Hepatocyte (in vitro differentiated cells): ENCODE results near the gene PLSCR2. TPM values are rescaled to one million over a fixed set of nuclear protein-coding genes. Genes with fewer than 3 reads are reported as not detected.

Source experiments
- DNase-seq: peaks from one replicate; pipeline ENCODE4 v3.0.0-alpha.2; 2016; ENCODE audit warnings: low spot score
- H2AFZ ChIP-seq: fragments of 200-600 bp; sonication (generic); 2 replicates; pipeline ENCODE4 v1.6.0; 2016; ENCODE audit warnings: antibody characterized with exemption, mild to moderate bottlenecking
- H3K27ac ChIP-seq: fragments of 200-600 bp; sonication (generic); 2 replicates; pipeline ENCODE4 v1.5.1; 2016; ENCODE audit warnings: mild to moderate bottlenecking
- H3K27me3 ChIP-seq: fragments of 200-600 bp; sonication (generic); 2 replicates; pipeline ENCODE4 v1.6.1; 2016
- H3K36me3 ChIP-seq: fragments of 200-600 bp; sonication (generic); replicated peaks from 2 replicates; pipeline ENCODE4 v1.5.1; 2016; ENCODE audit warnings: low read depth; ENCODE audit not compliant: insufficient read depth
- H3K4me1 ChIP-seq: fragments of 200-600 bp; sonication (generic); 2 replicates; pipeline ENCODE4 v1.5.1; 2016; ENCODE audit warnings: mild to moderate bottlenecking, moderate library complexity; ENCODE audit not compliant: insufficient read depth
- H3K4me2 ChIP-seq: fragments of 200-600 bp; sonication (generic); 2 replicates; pipeline ENCODE4 v1.6.0; 2016
- H3K4me3 ChIP-seq: fragments of 200-600 bp; sonication (generic); 2 replicates; pipeline ENCODE4 v1.5.1; 2016; ENCODE audit warnings: mild to moderate bottlenecking
- H3K79me2 ChIP-seq: fragments of 200-600 bp; sonication (generic); 2 replicates; pipeline ENCODE4 v1.6.0; 2017; ENCODE audit warnings: mild to moderate bottlenecking
- H3K9me2 ChIP-seq: fragments of 200-600 bp; sonication (generic); replicated peaks from 2 replicates; pipeline ENCODE4 v1.6.0; 2017; ENCODE audit warnings: mild to moderate bottlenecking; ENCODE audit not compliant: insufficient read depth
- H3K9me3 ChIP-seq: fragments of 200-600 bp; sonication (generic); 2 replicates; pipeline ENCODE4 v1.5.1; 2016; ENCODE audit warnings: low read depth, mild to moderate bottlenecking
- H4K20me1 ChIP-seq: fragments of 200-600 bp; sonication (generic); 2 replicates; pipeline ENCODE4 v1.6.0; 2016; ENCODE audit warnings: mild to moderate bottlenecking; ENCODE audit not compliant: insufficient read depth, poor library complexity, severe bottlenecking
- EZH2 ChIP-seq: fragments of 200-600 bp; sonication (generic); IDR thresholded peaks from 2 replicates; pipeline ENCODE4 v1.6.1; 2016; ENCODE audit warnings: antibody characterized with exemption, mild to moderate bottlenecking, borderline replicate concordance
- EZH2phosphoT487 ChIP-seq: fragments of 200-600 bp; sonication (generic); IDR thresholded peaks from one replicate; pipeline ENCODE4 v1.6.1; 2018; ENCODE audit warnings: antibody characterized with exemption, mild to moderate bottlenecking, low read depth, moderate library complexity; ENCODE audit not compliant: unreplicated experiment, severe bottlenecking
- WGBS: methylation state at CpG from one replicate; pipeline ENCODE4 v1.1.6; 2016; ENCODE audit warnings: low lambda C conversion rate; ENCODE audit errors: missing lambda C conversion rate; 5-methylcytosine and 5-hydroxymethylcytosine counted together
- polyA plus RNA-seq: library from polyadenylated mRNA; unstranded; fragments of >200 nt; fragmentation: Nextera tagmentation; extraction: Ambion mirVana; gene quantifications from 2 replicates; pipeline ENCODE4 v1.2.1, GENCODE V29; 2016
- total RNA-seq: library from RNA; depleted of rRNA; stranded (reverse); fragments of >200 nt; gene quantifications from 2 replicates; pipeline ENCODE4 v1.2.3, GENCODE V29; 2014
- TF ChIP-seq, protein P1 (sequence below): fragments of 200-600 bp; sonication (generic); IDR thresholded peaks from 2 replicates; pipeline ENCODE4 v1.5.1; 2016; ENCODE audit warnings: antibody characterized with exemption, mild to moderate bottlenecking; ENCODE audit not compliant: poor library complexity

The PLSCR2 gene, protein sequence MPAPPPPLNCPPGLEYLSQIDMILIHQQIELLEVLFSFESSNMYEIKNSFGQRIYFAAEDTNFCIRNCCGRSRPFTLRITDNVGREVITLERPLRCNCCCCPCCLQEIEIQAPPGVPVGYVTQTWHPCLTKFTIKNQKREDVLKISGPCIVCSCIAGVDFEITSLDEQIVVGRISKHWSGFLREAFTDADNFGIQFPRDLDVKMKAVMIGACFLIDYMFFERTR
- total RNA-seq, result not detected in 2 replicates
- 0.18 TPM in 1 of 2 replicates, not detected in the other for polyA plus RNA-seq

DNA sequence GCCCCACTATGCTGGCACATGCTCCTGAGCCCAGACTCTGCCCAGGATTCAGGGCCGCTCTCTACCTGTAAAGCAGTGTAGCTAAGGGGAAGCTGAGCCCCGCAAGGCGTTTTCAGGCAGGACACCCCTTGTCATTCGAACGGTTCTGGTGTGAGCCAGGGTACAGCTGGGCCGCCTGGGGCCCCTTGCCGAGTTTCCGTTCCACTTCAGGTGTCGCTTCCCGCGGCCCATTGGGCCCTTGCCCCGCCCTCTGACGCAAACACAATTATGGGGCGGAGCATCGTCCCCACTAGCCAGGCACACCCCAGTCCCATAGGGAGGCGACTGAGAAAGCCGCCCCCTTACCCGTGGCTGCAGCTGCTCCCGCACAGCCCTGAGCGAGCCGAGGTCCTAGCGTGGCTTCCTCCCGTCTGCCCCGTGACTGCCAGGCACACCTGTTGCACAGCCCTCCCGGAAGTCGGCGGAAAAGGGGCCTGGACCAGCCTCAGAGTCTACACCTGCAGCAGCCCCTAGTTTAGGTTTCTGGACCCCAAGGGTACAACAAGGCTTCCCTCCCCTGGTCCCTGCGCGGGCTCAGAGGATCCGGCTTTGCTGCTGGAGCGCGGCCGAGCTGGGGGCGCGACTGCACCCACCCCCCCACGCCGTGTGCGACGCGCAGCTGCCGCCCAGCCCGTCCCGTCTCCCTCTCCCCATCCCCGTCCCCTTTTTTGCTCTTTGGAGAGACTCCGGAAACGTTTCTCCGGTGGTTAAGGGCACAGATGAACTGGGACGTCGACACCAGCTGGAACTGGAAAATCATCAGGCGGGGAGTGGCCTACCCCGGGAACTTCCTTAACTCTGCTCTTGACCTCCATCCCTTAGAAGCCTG is at the start of gene PLSCR2:
Gene PLSCR2 (minus strand): TSS at position 412 of the 868 bp plus-strand sequence. CDS start 9,657 bp downstream, outside the sequence.
- no peaks in the 10 kb centered on the region for H4K20me1 ChIP-seq
- H3K9me2 ChIP-seq, result no peaks in the 10 kb centered on the region
- DNase-seq, result peak; percentile 74
- no peaks in the 10 kb centered on the region for H3K36me3 ChIP-seq
- peak within 1 kb of the TSS; percentile 41 for H2AFZ ChIP-seq
- no peaks in the 10 kb centered on the region for H3K4me1 ChIP-seq
- 46% methylated on average over 50 of the region's 51 CpGs for WGBS
- H3K79me2 ChIP-seq, result no peaks in the 10 kb centered on the region
- H3K9me3 ChIP-seq, result no peaks in the 10 kb centered on the region
- H3K27me3 ChIP-seq, result no peaks in the 10 kb centered on the region
- TF ChIP-seq EZH2 (no peak), EZH2phosphoT487 (no peak)
- TF ChIP-seq, protein P1, sequence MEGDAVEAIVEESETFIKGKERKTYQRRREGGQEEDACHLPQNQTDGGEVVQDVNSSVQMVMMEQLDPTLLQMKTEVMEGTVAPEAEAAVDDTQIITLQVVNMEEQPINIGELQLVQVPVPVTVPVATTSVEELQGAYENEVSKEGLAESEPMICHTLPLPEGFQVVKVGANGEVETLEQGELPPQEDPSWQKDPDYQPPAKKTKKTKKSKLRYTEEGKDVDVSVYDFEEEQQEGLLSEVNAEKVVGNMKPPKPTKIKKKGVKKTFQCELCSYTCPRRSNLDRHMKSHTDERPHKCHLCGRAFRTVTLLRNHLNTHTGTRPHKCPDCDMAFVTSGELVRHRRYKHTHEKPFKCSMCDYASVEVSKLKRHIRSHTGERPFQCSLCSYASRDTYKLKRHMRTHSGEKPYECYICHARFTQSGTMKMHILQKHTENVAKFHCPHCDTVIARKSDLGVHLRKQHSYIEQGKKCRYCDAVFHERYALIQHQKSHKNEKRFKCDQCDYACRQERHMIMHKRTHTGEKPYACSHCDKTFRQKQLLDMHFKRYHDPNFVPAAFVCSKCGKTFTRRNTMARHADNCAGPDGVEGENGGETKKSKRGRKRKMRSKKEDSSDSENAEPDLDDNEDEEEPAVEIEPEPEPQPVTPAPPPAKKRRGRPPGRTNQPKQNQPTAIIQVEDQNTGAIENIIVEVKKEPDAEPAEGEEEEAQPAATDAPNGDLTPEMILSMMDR, result no peak
- H3K27ac ChIP-seq, result peak within 1 kb of the TSS; percentile 88
- peak within 1 kb of the TSS; percentile 85 for H3K4me2 ChIP-seq
- H3K4me3 ChIP-seq, result peak within 1 kb of the TSS; percentile 31

DNA sequence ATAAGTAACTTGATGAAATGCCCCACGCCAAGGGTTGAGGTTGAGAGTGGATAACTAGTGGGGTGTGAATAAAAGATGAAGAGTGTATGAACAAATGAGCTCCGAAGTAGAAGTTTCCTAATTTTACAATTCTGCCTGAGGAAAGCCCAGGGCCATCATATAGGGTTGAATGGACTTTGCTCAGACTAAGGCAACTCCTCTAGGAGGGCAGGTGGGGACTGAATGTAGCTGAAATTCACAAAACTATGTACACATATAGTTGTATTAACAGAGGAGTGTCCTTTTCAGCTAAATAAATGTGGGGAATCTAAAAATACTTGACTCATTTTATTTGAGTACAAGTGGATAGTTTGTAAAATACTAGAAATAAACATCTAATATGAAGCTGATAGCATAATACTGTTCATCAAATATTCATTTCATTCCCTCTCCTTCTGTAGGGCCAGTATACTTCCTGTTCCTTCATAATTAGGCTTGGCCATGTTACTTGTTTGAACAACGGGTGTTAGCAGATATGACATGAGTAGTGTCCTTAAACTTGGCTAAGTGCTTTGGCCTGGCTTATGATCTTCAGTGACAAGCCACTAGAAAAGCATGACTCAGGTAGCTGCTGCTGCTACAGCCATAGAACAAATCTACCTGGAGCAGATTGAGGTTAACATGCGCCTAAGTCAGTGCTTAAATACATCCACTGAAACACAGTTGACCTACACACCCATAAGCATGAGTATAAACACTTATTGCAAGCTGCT is 48.5 kb upstream of the PLSCR2 start:
- Histone ChIP-seq H3K4me2 (no peak overlapping the region), H3K36me3 (no peaks in the 10 kb centered on the region), H4K20me1 (no peaks in the 10 kb centered on the region), H3K27me3 (no peaks in the 10 kb centered on the region), H3K9me3 (no peaks in the 10 kb centered on the region), H3K9me2 (no peaks in the 10 kb centered on the region), H3K4me1 (peaks cover 9% of the 10 kb centered on the region), H2AFZ (no peak overlapping the region), H3K79me2 (no peaks in the 10 kb centered on the region), H3K4me3 (no peak overlapping the region), H3K27ac (peak overlapping the region; percentile 38)
- DNase-seq, result peak; percentile 39
- TF ChIP-seq EZH2 (no peak), EZH2phosphoT487 (no peak)
- TF ChIP-seq, protein P1, result no peak
- WGBS, result 63% methylated on average over 4 of the region's 4 CpGs

DNA sequence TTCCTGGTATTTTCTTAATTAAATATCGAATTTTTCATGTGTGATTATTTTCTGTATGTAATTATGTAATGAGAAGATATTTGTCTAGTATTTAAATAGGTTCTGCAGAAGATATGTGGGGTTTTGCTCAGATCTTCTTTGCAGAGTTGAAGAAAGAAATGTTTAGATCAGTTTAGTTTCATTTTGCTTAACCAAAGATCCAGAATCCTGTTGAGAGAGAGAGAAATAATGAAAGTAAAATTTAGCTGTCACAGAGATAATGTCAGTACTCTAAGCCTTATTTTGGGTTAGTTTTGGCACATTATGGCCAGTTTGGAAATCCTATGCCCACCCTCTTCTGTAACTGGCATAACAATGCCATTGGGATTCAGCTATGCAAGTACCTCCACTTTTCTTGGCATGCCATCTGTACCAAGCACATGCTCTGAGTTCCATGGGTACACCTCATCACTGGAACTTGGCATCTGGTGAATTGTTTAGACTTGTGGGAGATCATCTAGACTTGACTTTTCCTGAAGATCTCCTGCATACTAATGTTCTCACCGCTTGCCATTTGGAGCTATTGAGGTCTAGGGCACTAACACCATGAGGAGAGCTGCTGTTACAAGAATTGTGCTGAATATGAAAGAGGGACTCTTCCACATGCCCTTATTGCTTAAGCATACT is 44.2 kb upstream of the PLSCR2 start:
- H3K9me3 ChIP-seq, result no peaks in the 10 kb centered on the region
- H3K36me3 ChIP-seq, result no peaks in the 10 kb centered on the region
- TF ChIP-seq, protein P1, result no peak
- TF ChIP-seq EZH2 (no peak), EZH2phosphoT487 (no peak)
- H3K79me2 ChIP-seq, result no peaks in the 10 kb centered on the region
- H3K27me3 ChIP-seq, result no peaks in the 10 kb centered on the region
- WGBS, result 88% methylated on average over 2 of the region's 2 CpGs
- H4K20me1 ChIP-seq, result no peaks in the 10 kb centered on the region
- H2AFZ ChIP-seq, result no peak overlapping the region
- H3K4me1 ChIP-seq, result peaks cover 11% of the 10 kb centered on the region
- H3K9me2 ChIP-seq, result no peaks in the 10 kb centered on the region
- H3K4me2 ChIP-seq, result no peak overlapping the region
- H3K27ac ChIP-seq, result no peak overlapping the region
- no peak for DNase-seq
- no peak overlapping the region for H3K4me3 ChIP-seq
